Measurements from ENCODE around the gene PCDHB7.
"Not testable (repeated sequence)": the region's sequence is repeated elsewhere in the genome, so short reads cannot be mapped to it uniquely, and the experiment has no call there.

PCDHB7 gene

GRCh38 chr5:141172381-141173204, at the start of gene PCDHB7:
Gene PCDHB7 (plus strand): TSS chr5:141172644. CDS start chr5:141172836, 192 bp downstream.
- peak; percentile 67 for DNase-seq (ENCODE audit: low spot score)

- DNase-seq (ENCODE audit: low spot score) = not testable (repeated sequence)
These were observed 48.9 kb upstream of the PCDHB7 start for GRCh38 chr5:141123396-141124135.

DNA sequence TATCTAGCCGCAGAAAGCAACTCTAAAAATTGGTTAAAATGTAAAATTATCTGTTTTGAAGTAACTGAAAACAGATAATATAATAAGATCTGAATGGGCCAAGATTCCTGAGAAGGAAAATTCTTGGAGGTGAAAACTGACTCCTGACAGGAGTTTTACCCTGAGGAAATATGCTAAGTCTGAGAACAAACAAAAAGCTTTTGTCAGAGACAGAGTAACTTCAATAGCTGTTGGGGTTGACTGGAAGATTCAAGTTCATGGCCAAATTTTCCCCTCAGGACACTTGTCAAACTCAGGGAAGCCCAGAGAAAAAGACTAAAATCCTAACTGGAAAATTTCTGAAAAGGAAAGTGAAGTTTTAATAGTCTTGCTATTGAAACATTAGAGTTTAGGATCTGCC, 45.1 kb upstream of the PCDHB7 start:
- DNase-seq (ENCODE audit: low spot score) = no peak

GRCh38 chr5:141135030-141135717, 37.3 kb upstream of the PCDHB7 start, which contains the start of gene PCDHB5:
Gene PCDHB5 (plus strand): TSS chr5:141135206. CDS start chr5:141135435, 229 bp downstream.
- DNase-seq (ENCODE audit: low spot score) = peak; percentile 73

GRCh38 chr5:141135718-141136266, 36.7 kb upstream of the PCDHB7 start:
- DNase-seq (ENCODE audit: low spot score) = no peak

DNA sequence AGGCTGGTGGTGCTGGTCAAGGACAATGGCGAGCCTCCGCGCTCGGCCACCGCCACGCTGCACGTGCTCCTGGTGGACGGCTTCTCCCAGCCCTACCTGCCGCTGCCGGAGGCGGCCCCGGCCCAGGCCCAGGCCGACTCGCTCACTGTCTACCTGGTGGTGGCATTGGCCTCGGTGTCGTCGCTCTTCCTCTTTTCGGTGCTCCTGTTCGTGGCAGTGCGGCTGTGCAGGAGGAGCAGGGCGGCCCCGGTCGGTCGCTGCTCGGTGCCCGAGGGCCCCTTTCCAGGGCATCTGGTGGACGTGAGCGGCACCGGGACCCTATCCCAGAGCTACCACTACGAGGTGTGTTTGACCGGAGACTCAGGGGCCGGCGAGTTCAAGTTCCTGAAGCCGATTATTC, 35.1 kb upstream of the PCDHB7 start:
- not testable (repeated sequence) for DNase-seq (ENCODE audit: low spot score)

GRCh38 chr5:141149812-141150211, 22.6 kb upstream of the PCDHB7 start, which contains the start of gene PCDHB6:
Gene PCDHB6 (plus strand): TSS chr5:141150057. CDS start chr5:141150258, 201 bp downstream.
- DNase-seq (ENCODE audit: low spot score) = peak; percentile 58

GRCh38 chr5:141150224-141150992, 22.0 kb upstream of the PCDHB7 start:
- no peak for DNase-seq (ENCODE audit: low spot score)

GRCh38 chr5:141150993-141151325, 21.5 kb upstream of the PCDHB7 start:
- no peak for DNase-seq (ENCODE audit: low spot score)

DNA sequence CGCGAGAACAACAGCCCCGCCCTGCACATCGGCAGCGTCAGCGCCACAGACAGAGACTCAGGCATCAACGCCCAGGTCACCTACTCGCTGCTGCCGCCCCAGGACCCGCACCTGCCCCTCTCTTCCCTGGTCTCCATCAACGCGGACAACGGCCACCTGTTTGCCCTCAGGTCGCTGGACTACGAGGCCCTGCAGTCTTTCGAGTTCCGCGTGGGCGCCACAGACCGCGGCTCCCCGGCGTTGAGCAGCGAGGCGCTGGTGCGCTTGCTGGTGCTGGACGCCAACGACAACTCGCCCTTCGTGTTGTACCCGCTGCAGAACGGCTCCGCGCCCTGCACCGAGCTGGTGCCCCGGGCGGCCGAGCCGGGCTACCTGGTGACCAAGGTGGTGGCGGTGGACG, 20.8 kb upstream of the PCDHB7 start:
- DNase-seq (ENCODE audit: low spot score) = not testable (repeated sequence)

GRCh38 chr5:141152096-141152495, 20.3 kb upstream of the PCDHB7 start:
- DNase-seq (ENCODE audit: low spot score) = not testable (repeated sequence)

DNA sequence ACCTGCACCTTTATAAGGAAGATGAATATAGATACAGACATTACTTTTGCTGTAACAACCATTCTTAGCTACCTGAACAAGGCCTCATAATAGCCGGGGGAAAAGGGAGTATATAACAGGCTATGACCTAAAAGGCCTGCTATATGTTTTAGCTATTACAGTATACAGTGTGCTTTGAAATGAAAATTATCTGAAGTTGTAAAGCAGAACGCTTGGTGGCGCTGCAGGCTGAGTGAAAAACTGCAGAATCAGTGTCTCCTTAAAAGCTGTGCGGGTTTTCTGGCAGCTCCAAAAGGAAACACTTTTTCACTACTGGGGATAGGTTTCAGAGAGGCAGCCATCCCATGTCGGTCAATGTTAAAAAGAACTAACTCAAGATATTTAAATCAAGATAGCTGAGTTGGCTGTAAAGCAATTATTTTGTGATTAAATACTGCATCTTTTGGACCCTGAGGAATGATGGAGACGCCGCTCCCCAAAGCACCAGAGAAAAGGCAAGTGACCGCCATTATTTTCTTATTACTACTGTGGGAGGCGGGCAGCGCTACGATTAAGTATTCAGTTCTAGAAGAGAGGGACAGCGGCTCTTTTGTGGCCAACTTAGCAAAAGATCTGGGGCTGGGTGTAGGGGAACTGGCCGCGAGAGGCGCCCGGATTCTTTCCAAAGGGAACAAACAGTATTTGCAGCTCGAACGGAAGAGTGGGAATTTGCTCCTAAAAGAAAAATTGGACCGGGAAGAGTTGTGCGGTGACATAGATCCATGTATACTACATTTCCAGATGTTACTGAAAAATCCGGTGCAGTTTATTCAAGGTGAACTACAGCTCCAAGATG, 16.7 kb upstream of the PCDHB7 start:
- no peak for DNase-seq (ENCODE audit: low spot score)

- not testable (repeated sequence) for DNase-seq (ENCODE audit: low spot score)
These were observed 15.1 kb upstream of the PCDHB7 start for GRCh38 chr5:141157356-141157755.

DNA sequence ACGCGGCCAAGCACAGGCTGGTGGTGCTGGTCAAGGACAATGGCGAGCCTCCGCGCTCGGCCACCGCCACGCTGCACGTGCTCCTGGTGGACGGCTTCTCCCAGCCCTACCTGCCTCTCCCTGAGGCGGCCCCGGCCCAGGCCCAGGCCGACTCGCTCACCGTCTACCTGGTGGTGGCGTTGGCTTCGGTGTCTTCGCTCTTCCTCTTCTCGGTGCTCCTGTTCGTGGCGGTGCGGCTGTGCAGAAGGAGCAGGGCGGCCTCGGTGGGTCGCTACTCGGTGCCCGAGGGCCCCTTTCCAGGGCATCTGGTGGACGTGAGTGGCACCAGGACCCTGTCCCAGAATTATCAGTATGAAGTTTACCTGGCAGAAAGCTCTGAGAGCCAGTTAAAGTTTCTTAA, 14.5 kb upstream of the PCDHB7 start:
- not testable (repeated sequence) for DNase-seq (ENCODE audit: low spot score)

- DNase-seq (ENCODE audit: low spot score) = not testable (repeated sequence)
These were observed 2.1 kb downstream of the PCDHB7 start for GRCh38 chr5:141174291-141175104.

DNA sequence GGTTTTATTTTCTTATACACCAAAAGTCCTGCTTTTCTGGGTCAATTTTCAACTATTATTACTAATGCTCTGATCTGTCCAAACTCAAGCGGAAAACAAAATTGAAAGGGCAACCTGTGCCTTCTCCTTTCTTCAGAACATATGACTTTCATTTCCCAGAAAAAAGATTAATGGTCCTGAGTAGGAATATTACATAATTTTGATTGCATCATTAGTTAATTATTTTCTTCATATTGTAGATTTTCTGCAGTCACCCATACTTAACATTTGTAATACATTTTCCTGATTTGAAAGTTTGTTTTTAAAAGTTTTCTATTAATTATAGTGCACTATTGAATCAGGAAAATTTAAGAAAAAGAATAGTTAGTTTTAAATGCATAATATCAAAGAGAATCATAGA, 3.5 kb downstream of the PCDHB7 start:
- no peak for DNase-seq (ENCODE audit: low spot score)

GRCh38 chr5:141177577-141178191, 5.2 kb downstream of the PCDHB7 start, which contains the start of gene PCDHB8:
Gene PCDHB8 (plus strand): TSS chr5:141177790. CDS start chr5:141178035, 245 bp downstream.
- peak; percentile 56 for DNase-seq (ENCODE audit: low spot score)

DNA sequence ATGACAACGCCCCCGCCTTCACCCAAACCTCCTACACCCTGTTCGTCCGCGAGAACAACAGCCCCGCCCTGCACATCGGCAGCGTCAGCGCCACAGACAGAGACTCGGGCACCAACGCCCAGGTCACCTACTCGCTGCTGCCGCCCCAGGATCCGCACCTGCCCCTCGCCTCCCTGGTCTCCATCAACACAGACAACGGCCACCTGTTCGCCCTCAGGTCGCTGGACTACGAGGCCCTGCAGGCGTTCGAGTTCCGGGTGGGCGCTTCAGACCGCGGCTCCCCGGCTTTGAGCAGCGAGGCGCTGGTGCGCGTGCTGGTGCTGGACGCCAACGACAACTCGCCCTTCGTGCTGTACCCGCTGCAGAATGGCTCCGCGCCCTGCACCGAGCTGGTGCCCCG, 6.9 kb downstream of the PCDHB7 start:
- not testable (repeated sequence) for DNase-seq (ENCODE audit: low spot score)

GRCh38 chr5:141179876-141180275, 7.4 kb downstream of the PCDHB7 start:
- not testable (repeated sequence) for DNase-seq (ENCODE audit: low spot score)

Data from GM03348 (cell line).